ENCODE measurements around the gene DCHS2. TPM values are rescaled to one million over a fixed set of nuclear protein-coding genes. Genes with fewer than 3 reads are reported as not detected.

The DCHS2 gene
- total RNA-seq (2014; rRNA removed; shearing (Covaris generic); ENCODE audit: low replicate concordance): under 0.01 and 0.07 TPM in 2 replicates

- H3K36me3 ChIP-seq: no peaks in the 10 kb centered on the region
- DNase-seq: peak; percentile 16
- H3K9me3 ChIP-seq: no peaks in the 10 kb centered on the region
- H3K4me3 ChIP-seq: peak within 1 kb of the TSS; percentile 19
- H3K27me3 ChIP-seq: no peaks in the 10 kb centered on the region; the same call in 1 of the 2 replicates
These were observed at the start of gene DCHS2 for GRCh38 chr4:154491341-154492271. Gene DCHS2 (minus strand): TSS chr4:154491799. CDS start chr4:154491355, 444 bp downstream.

GRCh38 chr4:154534296-154534695 is 42.7 kb upstream of the DCHS2 start:
- Histone ChIP-seq H3K36me3 (peaks cover 19% of the 10 kb centered on the region), H3K4me3 (no peak overlapping the region), H3K27me3 (no peaks in the 10 kb centered on the region), H3K9me3 (no peaks in the 10 kb centered on the region)
- no peak for DNase-seq

GRCh38 chr4:154529728-154530519 is 38.3 kb upstream of the DCHS2 start:
- Histone ChIP-seq H3K27me3 (no peaks in the 10 kb centered on the region), H3K4me3 (no peak overlapping the region), H3K9me3 (no peaks in the 10 kb centered on the region), H3K36me3 (no peaks in the 10 kb centered on the region)
- DNase-seq: peak; percentile 35

GRCh38 chr4:154528869-154529268 is 37.3 kb upstream of the DCHS2 start:
- no peaks in the 10 kb centered on the region for H3K27me3 ChIP-seq
- H3K4me3 ChIP-seq: no peak overlapping the region
- no peaks in the 10 kb centered on the region for H3K36me3 ChIP-seq
- no peak for DNase-seq
- no peaks in the 10 kb centered on the region for H3K9me3 ChIP-seq

GRCh38 chr4:154527308-154527707 is 35.7 kb upstream of the DCHS2 start:
- Histone ChIP-seq H3K27me3 (no peaks in the 10 kb centered on the region), H3K9me3 (no peaks in the 10 kb centered on the region), H3K36me3 (no peaks in the 10 kb centered on the region), H3K4me3 (no peak overlapping the region)
- DNase-seq: no peak

- Histone ChIP-seq H3K36me3 (no peaks in the 10 kb centered on the region), H3K4me3 (no peak overlapping the region), H3K9me3 (no peaks in the 10 kb centered on the region), H3K27me3 (no peaks in the 10 kb centered on the region)
- DNase-seq: no peak
These were observed 34.6 kb upstream of the DCHS2 start for GRCh38 chr4:154526151-154526550.

- H3K27me3 ChIP-seq: no peaks in the 10 kb centered on the region
- H3K4me3 ChIP-seq: no peak overlapping the region
- no peaks in the 10 kb centered on the region for H3K36me3 ChIP-seq
- no peaks in the 10 kb centered on the region for H3K9me3 ChIP-seq
- no peak for DNase-seq
These were observed 30.0 kb upstream of the DCHS2 start for GRCh38 chr4:154521607-154522006.

GRCh38 chr4:154519214-154519613 is 27.6 kb upstream of the DCHS2 start:
- H3K9me3 ChIP-seq: no peaks in the 10 kb centered on the region
- H3K4me3 ChIP-seq: no peak overlapping the region
- no peaks in the 10 kb centered on the region for H3K36me3 ChIP-seq
- no peaks in the 10 kb centered on the region for H3K27me3 ChIP-seq
- DNase-seq: no peak

- DNase-seq: no peak
- H3K4me3 ChIP-seq: no peak overlapping the region
- no peaks in the 10 kb centered on the region for H3K27me3 ChIP-seq
- no peaks in the 10 kb centered on the region for H3K9me3 ChIP-seq
- H3K36me3 ChIP-seq: no peaks in the 10 kb centered on the region
These were observed 26.0 kb upstream of the DCHS2 start for GRCh38 chr4:154517591-154517990.

- DNase-seq: no peak
- H3K4me3 ChIP-seq: no peak overlapping the region
- H3K27me3 ChIP-seq: no peaks in the 10 kb centered on the region
- H3K9me3 ChIP-seq: no peaks in the 10 kb centered on the region
- H3K36me3 ChIP-seq: no peaks in the 10 kb centered on the region
These were observed 24.9 kb upstream of the DCHS2 start for GRCh38 chr4:154516318-154517029.

GRCh38 chr4:154511981-154512380 is 20.4 kb upstream of the DCHS2 start:
- Histone ChIP-seq H3K27me3 (no peaks in the 10 kb centered on the region), H3K36me3 (no peaks in the 10 kb centered on the region), H3K4me3 (no peak overlapping the region), H3K9me3 (no peaks in the 10 kb centered on the region)
- no peak for DNase-seq

- H3K9me3 ChIP-seq: no peaks in the 10 kb centered on the region
- H3K36me3 ChIP-seq: no peaks in the 10 kb centered on the region
- no peaks in the 10 kb centered on the region for H3K27me3 ChIP-seq
- no peak overlapping the region for H3K4me3 ChIP-seq
- DNase-seq: no peak
These were observed 19.9 kb upstream of the DCHS2 start for GRCh38 chr4:154511548-154511947.

- H3K27me3 ChIP-seq: no peaks in the 10 kb centered on the region
- no peak for DNase-seq
- no peak overlapping the region for H3K4me3 ChIP-seq
- no peaks in the 10 kb centered on the region for H3K9me3 ChIP-seq
- H3K36me3 ChIP-seq: no peaks in the 10 kb centered on the region
These were observed 15.6 kb upstream of the DCHS2 start for GRCh38 chr4:154507156-154507555.

- no peaks in the 10 kb centered on the region for H3K27me3 ChIP-seq
- no peaks in the 10 kb centered on the region for H3K9me3 ChIP-seq
- no peak for DNase-seq
- no peak overlapping the region for H3K4me3 ChIP-seq
- H3K36me3 ChIP-seq: no peaks in the 10 kb centered on the region
These were observed 14.7 kb upstream of the DCHS2 start for GRCh38 chr4:154506253-154506652.

GRCh38 chr4:154503598-154503997 is 12.0 kb upstream of the DCHS2 start:
- Histone ChIP-seq H3K27me3 (no peaks in the 10 kb centered on the region), H3K36me3 (no peaks in the 10 kb centered on the region), H3K4me3 (no peak overlapping the region), H3K9me3 (no peaks in the 10 kb centered on the region)
- DNase-seq: no peak

GRCh38 chr4:154502111-154502510 is 10.5 kb upstream of the DCHS2 start:
- Histone ChIP-seq H3K27me3 (no peaks in the 10 kb centered on the region), H3K36me3 (no peaks in the 10 kb centered on the region), H3K4me3 (no peak overlapping the region), H3K9me3 (no peaks in the 10 kb centered on the region)
- no peak for DNase-seq

GRCh38 chr4:154497889-154498288 is 6.3 kb upstream of the DCHS2 start:
- peak; percentile 30 for DNase-seq
- Histone ChIP-seq H3K9me3 (no peaks in the 10 kb centered on the region), H3K27me3 (no peaks in the 10 kb centered on the region), H3K4me3 (no peak overlapping the region), H3K36me3 (no peaks in the 10 kb centered on the region)
